Measurements from ENCODE around the gene ELAVL2. TPM values are rescaled to one million over a fixed set of nuclear protein-coding genes. Genes with fewer than 3 reads are reported as not detected.

ELAVL2 gene
- total RNA-seq, 1 experiment from 2014 or later, result 16.8 TPM

DNA sequence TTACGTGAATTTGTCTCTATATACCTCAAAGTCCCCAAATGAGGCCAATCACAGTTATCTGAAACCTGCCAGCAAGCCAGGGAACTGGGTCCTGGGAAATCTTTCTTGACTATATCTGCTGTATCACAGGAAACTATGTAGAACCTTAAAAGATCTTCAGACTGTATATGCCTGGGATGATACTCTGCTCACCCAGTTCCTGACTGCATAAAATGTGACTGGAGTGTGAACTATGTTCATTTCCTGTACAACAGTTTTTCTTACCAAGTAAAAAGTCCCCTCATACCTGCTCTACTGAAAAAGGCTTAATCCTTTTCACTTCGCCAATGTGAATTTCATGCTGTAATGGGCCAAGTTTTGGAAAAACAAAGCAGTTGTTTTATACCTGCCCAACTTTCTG, 162.9 kb downstream of the ELAVL2 start:
- Histone ChIP-seq H2BK15ac (ENCODE audit: low read depth, low read length) (no peak overlapping the region), H2AFZ (ENCODE audit: low read length) (no peak overlapping the region), H3K4me1 (ENCODE audit: insufficient read depth, low read length) (0 out of 2 replicates have a peak, but pooled peaks cover 3% of the 10 kb centered on the region), H3K4ac (ENCODE audit: low read depth, low read length) (no peak overlapping the region), H3K9me3 (ENCODE audit: control insufficient read depth, low read depth, low read length) (no peaks in the 10 kb centered on the region), H4K8ac (replicated peaks; ENCODE audit: insufficient read length, low read depth, low read length) (no peak overlapping the region), H3K14ac (ENCODE audit: insufficient read depth, low read length) (no peak overlapping the region), H3K79me2 (ENCODE audit: insufficient read depth, low read length) (no peaks in the 10 kb centered on the region), H3K23me2 (ENCODE audit: insufficient read length, low read depth, low read length, poor library complexity, severe bottlenecking) (no peaks in the 10 kb centered on the region), H3K27ac (ENCODE audit: insufficient read length, low read depth, low read length) (no peak overlapping the region), H3K23ac (ENCODE audit: insufficient read length, low read depth, low read length) (no peak overlapping the region), H4K91ac (ENCODE audit: insufficient read length, low read depth, low read length) (no peak overlapping the region), H3K9ac (ENCODE audit: extremely low read depth, insufficient read length, low read length) (no peak overlapping the region), H2BK120ac (ENCODE audit: low read depth, low read length, poor library complexity, severe bottlenecking) (no peak overlapping the region), H2BK12ac (ENCODE audit: insufficient read length, low read depth, low read length) (no peak overlapping the region), H4K20me1 (ENCODE audit: control insufficient read depth, insufficient read depth, insufficient read length) (no peaks in the 10 kb centered on the region), H2BK20ac (ENCODE audit: low read depth, low read length, poor library complexity, severe bottlenecking) (no peak overlapping the region), H3K56ac (ENCODE audit: insufficient read length, low read depth, low read length) (no peak overlapping the region), H3K27me3 (ENCODE audit: insufficient read depth, low read length) (no peaks in the 10 kb centered on the region; the same call in 1 of the 2 replicates), H4K5ac (ENCODE audit: insufficient read length, low read depth, low read length) (no peak overlapping the region), H3K4me2 (ENCODE audit: insufficient read depth, insufficient read length, low read length) (no peak overlapping the region), H3T11ph (ENCODE audit: low read length) (no peak overlapping the region), H2AK5ac (ENCODE audit: insufficient read length, low read length) (no peak overlapping the region), H2BK5ac (ENCODE audit: insufficient read length, low read length) (no peak overlapping the region), H3K79me1 (ENCODE audit: insufficient read depth, low read depth, low read length, poor library complexity, severe bottlenecking) (no peaks in the 10 kb centered on the region), H3K18ac (ENCODE audit: insufficient read length, low read depth, low read length) (no peak overlapping the region)
- DNase-seq, result no peak
- Mint-ChIP-seq H3K27ac (0 out of 7 replicates have a peak overlapping the region, but pooled peaks of 1 of the 3 experiments have one; percentile 25), H3K36me3 (ENCODE audit: insufficient read depth in 1 of 3, low read depth in 3 of 3) (peaks cover 26 to 50% (median 35%) of the 10 kb centered on the region in 3 experiments), H3K4me1 (peaks cover 13 to 14% of the 10 kb centered on the region in 2 experiments), H3K27me3 (ENCODE audit: low read depth) (no peaks in the 10 kb centered on the region), H3K9me3 (no peaks in the 10 kb centered on the region), H3K4me3 (no peak overlapping the region)
- TF ChIP-seq CTCF (conservative IDR thresholded peaks at IDR 0.05), result no peak
- no CpG with 5 or more reads among the region's 2 CpGs for WGBS (ENCODE audit: extremely low coverage, insufficient read length, low lambda C conversion rate)
